Stimulated activated naive CD4-positive, alpha-beta T cell (primary cell): ENCODE results near the gene MED27.

Experiments used
- DNase-seq, 6 experiments: peaks; one replicate each; lab custom pipeline; 2025; lab: John Stamatoyannopoulos, UW

The MED27 gene

DNA sequence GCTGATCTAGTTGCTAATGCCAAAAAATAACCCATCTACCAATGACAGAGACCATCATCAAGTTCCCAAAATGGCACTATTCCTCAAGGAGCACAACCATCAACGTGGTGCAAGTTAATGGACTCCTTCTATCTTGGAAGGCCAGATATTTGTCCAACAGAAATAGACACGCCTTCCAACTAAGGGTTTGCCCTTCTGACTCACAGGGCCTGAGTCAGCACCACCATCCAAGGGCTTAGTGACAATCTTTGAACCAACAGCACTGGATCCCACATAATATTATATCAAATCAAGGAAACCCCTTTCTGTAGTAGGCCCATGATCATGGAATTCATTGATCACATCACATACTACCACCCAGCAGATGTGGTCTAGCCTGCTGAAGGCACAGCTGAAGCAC lies 84.3 kb downstream of the MED27 start:
- DNase-seq = no peak

DNA sequence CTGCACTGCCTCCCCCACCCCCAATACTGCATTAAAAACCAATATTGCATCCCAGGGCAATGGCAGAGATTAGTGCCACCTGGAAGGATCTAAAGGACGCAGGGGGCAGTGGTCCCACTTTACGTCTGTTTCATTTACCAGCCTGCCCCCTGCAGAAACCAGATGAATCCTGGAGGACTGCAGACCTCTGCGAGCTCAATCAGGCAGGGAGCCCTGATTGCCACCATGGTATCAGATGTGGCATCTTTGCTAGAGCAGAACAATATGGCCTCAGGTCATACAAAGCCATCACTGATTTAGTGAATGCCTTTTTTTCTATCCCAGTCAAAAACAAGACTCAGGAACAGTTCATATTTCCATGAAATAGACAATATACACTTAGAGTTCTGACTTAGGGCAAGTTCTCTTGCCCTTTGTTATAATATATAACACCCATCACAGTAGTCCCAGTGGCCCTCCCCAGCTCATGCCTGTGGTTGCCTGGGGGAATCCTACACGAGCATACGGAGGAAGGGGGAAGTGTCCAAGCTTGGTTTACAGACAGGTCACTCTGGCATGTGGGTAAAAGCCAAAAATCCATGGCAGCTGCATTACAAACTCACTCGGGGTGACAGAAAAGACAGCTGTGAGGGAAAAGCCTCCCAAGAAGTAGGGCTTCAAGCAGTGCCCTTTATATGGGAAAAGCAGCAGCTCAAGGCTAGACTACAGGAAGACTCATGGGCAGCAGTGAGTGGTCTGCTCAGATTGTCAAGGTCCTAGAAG lies 85.1 kb downstream of the MED27 start:
- no peak for DNase-seq

DNA sequence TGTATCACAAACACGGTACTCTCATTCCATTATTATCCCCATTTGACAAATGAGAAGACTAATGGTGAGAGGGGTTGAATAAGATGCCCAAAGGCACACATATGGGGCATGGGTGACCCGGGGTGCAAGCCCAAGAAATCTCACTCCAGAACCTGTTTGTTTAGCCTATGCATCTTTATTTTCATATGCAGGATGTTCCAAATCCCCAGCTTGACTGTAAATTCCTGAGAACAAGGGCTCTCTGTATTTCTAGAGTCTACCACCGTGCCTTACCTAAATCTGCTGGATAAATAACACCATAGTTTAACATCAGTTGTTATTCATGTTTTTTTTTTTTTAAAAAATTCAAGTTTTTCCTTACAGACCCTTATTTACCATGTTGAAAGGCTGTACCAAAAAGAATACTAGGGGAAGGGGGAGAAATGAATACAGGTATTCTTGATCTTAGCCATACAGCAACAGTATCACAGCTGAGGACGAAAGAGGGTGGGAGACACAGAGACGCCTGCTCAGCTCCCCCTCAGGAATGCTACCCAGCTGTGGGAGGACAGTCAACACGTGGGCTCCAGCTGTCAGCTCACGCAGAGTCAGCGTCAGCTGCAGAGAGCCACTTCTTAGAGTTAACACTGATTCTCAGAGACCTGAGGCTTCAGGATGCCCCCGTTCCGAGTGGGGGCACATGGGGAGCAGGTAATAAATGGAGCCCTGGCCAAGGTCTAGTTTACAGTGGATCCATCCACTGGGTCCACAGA lies 86.6 kb downstream of the MED27 start:
- DNase-seq = no peak

DNA sequence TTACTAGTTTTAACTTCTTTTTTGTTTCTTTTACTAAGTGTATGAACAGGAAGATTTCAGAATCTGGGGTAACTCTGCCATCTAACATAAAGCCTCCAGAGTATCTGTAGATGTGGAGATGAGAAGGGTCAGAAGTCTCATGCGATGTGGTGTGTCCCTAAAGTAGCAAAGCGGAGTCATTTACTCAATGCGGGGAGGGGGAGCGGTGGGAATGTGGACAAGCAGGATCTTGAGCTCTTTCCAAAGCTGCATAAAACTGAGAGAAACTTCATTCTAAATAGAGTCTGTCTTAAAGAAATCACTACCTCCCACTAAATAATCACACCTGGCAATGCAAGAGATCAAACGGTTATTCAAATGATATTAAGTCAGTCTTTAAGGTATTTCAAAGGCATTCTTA lies 92.4 kb downstream of the MED27 start:
- no peak for DNase-seq

DNA sequence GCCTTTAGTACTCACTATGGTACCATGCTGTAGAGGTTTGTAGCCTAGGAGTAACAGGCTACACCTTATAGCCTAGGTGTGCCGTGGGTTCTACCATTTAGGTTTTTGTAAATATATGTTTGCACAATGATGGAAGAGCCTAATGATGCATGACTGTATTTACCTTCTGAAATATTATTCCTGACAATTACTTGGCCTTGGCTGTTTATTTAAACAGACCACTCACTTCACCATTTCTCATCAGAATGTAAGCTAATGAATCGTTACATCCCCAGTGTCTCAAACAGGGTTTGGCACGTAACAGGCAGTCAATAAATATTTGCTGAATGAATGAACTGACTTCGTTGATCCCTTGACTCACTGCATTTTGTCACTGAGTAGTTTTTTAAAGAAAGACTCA lies 93.1 kb downstream of the MED27 start:
- no peak for DNase-seq

DNA sequence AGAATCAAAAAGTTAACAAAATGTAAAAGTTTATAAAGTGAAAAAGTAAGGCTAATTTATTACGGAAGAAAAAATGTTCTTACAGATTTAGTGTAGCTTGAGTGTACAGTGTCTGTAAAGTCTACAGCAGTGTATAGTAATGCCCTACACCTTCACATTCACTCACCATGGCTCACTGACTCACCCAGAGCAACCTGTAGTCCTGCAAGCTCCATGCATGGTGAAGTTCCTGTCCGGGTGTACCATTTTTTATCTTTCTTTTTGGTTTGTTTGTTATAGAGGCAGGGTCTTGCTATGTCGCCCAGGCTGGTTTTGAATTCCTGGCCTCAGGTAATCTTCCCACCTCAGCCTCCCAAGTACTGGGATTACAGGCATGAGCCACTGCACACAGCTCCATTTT lies 93.6 kb downstream of the MED27 start:
- no peak for DNase-seq

DNA sequence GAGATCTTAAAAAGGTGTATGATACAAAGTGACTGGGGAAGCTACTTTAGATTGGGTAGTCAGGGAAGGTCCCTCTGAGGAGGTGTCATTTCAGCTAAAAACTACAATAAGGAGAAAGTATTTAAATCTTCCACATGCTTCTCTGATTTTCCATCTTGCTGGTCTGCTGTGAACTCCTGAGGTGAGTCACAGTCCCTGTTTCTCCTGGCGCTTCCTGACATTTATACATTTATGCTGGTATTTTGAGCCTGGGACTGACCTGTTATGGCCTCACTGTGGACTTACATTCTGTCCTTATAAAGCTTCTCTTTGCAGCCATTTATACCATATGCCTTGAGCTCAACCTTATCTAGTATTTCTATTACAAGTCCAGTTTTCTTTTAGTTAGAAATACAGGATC lies 95.1 kb downstream of the MED27 start:
- DNase-seq = no peak

DNA sequence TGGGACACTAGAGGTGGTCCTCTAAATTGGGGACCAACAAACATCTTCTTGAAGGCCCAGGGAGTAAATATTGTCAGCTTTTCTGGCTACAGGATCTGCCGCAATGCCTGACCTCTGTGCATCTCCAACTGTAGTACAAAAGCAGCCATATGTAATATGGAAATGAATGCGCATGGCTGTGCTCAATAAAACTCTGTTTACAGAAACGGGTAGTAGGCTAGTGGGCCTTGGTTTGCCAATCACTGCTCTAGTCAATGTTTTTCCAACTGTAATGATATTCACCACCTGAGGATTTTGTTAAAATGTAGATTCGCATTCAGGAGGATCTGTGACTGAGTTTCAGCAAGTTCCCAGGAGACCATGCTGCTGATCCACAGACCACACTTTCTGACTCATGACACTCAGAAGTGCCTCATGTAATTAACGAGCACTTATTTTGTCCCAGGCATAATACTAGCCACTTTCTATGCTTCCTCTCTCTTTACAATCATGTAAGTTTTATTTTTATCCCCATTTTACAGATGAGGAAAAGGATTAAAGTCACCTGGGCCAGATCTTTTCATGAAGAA lies 96.9 kb downstream of the MED27 start:
- no peak for DNase-seq

DNA sequence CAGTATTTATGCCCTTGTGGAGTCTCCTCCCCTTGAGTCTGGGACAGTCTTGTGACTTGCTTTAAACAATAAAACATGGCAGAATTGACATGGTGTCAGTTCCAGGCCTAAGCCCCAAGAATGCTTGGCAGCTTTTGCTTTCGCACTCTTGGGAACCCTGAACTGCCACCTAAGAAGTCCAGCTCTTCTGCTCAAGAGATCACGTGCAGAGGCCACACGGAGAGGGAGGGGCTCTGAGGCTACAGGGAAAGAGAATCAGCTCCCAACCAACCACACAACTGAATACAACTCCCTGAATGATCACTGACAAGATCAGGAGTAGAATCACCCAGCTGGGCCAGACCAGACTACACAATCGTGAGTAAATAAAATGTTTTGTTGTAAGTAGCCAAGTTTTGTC lies 97.6 kb downstream of the MED27 start:
- DNase-seq = no peak

DNA sequence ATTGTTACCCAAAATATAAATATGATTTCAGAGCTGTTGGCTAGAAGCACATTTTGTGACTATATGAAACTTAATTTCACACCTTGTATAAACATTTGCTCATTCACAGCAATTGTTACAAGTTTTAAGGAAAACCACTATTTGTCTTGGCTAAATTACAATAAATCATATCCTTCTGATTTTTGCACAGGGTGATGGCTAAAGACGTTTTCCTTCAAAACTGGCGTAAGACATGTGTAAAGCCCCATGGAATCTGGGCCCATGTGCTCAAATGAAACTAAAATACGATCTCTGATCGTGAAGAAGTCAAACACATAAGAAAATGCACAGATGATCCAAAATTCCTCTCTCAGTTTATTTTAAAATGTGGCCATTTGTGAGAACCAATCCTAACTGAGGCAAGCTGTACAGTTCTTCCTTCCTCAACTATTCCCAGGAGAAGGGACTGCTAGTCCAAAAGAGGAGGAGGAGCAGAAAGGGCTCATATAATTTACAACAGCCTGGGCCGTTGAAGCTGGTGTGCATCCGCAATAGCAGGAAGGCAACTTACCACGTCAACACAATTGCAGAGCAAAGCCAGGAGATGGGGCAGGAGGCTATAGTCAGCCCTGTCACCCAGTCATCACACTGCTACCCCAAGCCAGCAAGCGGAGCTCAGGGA lies 98.4 kb downstream of the MED27 start:
- no peak for DNase-seq

DNA sequence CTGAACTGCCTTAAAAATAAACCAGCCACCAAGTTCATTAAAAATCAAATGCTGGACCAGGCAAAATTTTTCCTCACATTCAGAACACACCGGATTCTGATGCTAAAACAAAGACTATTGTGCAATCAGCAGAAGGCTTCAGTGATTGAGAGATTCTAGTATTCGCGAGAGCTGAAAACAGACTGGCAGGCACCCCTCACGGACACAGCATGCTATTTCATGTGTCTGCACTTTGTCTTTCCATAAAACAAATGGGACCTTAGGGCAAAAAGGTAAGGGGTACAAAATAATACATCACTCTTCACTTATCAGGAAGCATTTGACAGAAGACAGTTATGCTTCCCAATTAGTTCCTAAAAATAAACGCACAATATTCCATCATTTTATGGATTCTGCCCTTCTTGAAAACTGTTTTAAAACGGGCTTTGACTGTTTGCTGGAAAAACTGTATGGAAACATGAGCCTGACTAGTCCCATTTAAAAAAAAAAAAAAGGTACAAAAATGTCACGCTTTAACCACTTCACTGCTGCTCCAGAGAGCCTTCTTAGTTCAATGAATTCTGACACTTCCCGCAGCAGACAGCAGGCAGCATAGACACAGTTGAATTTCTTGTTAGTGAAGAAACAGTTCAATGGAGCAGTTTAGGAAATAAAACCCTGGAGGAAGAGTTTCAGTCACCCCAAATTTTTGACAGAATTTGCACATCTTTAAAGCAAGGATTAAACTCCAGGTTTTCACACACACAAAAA lies 99.2 kb downstream of the MED27 start:
- DNase-seq = no peak

DNA sequence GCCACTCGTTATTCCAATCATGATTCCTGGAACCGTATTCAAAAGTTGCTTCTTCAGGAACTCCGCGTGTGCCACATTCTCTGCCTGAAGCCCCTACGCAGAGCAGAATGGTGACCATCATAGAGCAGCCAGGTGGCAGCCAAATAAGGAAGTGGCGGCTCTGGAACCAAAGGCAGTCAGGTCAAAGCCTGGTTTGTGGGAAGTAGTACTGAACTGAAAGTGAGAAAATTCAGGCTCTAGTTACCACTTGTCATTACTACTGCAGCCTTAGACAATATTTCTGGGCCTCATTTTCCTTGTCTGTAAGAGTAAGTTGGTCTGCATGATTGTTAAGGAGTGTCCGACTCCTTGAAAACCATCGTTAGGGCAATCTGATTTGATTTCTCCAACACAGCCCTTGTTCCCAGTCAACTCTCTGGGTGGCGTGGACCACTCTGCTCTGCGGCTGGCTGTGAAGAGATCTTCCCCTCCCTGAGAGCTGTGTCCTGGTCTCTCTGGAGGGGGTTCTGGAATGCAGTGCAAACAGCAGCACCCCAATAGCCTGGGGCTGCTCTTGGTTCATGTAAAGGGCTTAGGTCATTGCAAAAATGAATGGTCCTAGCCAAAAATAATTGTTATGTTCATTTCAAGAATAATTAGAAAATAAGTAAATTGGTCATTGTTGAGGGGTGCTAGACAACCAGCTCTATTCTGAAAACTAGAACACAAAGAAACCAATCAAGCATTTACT lies 102.4 kb downstream of the MED27 start:
- DNase-seq = no peak

DNA sequence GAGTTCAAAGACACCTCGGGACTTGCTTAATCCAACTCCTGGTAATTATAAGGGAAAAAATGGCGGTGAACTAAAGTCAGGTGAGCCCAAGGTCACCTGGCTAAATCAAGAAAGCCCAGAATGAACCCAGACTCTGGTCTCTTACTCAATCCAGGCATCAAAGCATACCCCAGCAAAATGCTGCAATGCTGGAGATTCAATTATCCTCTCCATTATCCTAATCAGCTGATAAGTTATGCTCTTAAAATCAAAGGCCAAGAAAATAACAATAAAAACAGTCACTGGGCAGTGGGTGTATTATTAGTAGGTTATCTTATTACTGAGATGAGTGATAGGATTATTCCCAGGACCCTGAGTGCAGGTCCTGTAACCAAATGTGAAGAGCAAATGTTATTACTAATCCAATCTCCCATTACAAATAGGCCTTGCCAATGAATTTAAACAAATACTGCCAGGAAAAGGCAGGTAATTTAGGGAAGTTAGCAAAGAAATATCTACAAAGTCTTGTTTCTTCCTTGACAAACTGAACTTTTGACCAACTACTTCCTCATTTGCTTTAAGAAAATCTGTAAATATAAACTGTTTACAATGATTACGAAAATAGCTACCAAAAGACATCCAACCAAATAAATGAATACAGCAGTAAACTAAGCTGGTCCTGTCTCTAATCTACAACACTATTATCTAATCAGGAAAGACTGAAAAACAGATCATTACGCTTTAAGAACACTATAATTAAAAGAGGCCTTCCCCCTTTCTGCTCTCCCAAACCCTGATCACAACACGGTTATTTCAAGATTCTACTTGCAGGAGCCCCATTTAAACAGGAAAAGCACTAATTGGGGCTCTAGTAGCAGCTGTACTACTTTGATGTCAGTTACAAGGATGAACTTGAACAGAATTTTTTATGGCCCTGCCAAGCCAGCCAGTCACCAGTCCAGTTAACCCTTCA lies 103.2 kb downstream of the MED27 start:
- DNase-seq = no peak

DNA sequence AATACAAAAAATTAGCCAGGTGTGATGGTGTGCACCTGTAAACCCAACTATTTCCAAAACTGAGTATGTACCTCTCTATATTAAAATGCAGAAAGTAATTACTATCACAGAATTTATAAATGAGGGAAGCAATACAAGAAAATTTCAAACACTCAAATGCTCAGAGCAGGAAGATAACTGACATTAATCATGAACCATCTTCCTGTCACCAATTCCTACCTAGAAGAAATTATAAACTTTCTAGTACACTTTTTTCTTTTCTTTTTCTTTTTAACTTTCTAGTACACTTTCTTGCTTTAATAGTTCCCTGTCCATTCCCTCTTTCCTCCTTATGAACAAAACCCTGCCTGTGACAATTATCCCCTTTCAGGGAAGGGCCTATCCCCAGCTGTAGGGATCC lies 106.8 kb downstream of the MED27 start:
- DNase-seq = no peak

DNA sequence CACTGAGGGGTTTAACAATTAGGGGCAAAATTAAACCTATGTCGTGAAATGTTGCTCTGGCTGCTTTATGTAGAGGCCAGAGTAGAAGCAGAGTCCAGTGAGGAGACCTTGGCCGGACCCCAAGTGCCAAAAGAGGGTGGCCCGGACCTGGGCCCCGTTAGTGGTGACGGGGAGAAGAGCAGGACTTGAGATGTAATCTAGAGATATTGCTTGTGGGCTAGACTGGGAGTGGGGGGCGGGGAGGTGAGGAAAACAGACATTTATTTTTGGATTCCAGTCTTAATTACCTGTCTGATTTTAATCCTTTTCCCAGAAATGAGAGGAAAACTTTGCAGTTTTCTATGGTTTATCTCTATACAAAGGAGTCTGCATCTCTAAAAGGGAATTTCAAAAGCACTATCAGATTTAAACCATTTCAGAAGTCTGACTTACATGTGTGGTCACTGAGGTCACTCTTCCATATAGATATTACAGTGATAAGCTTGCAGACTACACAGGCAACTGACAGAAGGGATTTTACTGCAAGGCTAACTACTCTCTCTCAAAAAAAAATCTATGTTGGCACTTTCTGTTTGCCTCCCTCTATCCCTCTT lies 108.1 kb downstream of the MED27 start:
- DNase-seq = no peak

DNA sequence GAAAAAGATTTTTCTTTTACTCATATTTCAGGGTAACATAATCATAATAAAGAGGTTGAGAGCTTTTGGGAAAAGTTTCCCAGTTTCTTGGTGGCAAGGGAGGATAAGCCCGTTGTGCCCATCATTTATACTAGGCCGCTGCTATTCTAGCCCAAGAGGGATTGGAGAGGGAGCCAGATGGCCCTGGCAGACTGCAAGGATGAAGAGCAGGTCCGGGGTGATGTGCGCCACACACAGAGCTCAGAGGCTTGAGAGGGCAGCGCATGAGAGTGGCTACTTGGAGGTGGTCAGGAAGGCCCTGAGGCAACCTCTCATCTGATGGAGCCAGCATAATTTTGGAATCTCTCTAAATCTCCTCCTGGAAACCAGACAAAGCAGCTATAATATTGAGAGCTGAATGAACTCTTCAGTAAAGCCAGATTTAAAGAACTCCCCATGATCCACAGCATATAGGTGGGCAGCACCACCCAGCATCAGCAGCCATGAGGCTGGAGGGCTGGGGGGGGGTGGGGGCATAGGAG lies 110.1 kb downstream of the MED27 start:
- no peak for DNase-seq

DNA sequence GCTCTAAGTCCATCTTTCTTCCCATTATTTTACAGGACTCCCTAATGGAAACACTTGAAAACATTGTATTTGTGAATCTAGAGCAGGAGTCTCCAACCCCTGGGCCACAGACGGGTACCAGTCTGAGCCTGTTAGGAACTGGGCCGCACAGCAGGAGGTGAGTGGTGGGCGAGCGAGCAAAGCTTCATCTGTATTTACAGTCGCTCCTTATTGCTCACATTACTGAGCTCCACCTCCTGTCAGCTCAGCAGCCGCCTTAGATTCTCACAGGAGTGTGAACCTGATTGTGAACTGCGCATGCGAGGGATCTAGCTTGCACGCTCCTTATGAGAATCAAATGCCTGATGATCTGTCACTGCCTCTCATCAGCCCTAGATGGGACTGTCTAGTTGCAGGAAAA lies 111.0 kb downstream of the MED27 start:
- DNase-seq = no peak

DNA sequence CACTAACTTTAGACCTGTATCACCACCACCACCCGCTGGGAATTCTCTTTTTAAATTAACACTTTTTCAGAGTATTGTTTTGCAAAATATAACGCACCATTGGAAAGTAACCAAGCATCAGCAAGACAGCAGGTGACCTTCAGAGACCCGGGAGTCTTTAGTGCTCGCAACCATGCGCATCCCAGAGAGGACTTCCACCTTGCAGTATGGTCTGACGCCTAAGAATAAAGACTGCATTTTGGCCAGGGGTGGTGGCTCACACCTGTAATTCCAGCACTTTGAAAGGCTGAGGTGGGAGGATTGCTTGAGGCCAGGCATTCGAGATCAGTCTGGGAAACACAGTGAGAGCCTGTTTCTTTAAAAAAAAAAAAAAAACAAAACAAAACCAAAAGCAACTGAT lies 113.8 kb downstream of the MED27 start:
- DNase-seq = no peak

DNA sequence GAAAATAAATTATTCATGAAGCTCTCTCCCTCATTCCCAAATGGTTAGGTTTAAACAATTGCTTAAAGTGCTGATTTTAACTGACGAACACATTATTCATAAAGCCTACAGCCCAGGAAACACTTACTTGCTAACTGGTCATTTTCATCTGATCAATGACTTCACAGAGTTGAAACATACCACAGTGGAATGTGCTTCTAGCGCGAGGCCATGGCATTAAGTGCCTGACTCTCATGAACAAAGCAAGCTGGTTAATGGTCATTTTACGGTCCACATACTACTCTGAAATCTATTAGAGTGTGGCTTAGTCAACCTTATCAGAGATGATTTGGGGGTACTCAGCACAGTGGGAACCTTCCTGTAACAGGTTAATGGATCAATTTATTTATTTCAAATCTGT lies 114.6 kb downstream of the MED27 start:
- DNase-seq = no peak
